ENCODE measurements around the gene TBL1X. TPM values are rescaled to one million over a fixed set of nuclear protein-coding genes. Genes with fewer than 3 reads are reported as not detected.
A peak's percentile ranks its signal among the peaks of the same experiment; 100 is the strongest.

Gene TBL1X
- total RNA-seq, 5 donors from 2014 or later (not counting 1 experiment from before 2014, with no cell fraction given): 21.0 to 50.8 (median 40.5) TPM

- no peak for ATAC-seq (replicated peaks in 1 of 4)
- DNase-seq: no peak
- Histone ChIP-seq H3K27ac (ENCODE audit: low read length) (no peak overlapping the region), H3K36me3 (ENCODE audit: control insufficient read depth in 2 of 2, extremely low read depth in 1 of 2, insufficient read depth in 1 of 2, low read length in 1 of 2) (no peaks in the 10 kb centered on the region), H3K4me3 (ENCODE audit: control insufficient read depth in 1 of 2, extremely low read depth in 1 of 2, low read length in 1 of 2) (no peak overlapping the region), H3K4me1 (ENCODE audit: control insufficient read depth in 1 of 2, extremely low read depth in 1 of 2, insufficient read depth in 2 of 2, low read length in 2 of 2) (no peaks in the 10 kb centered on the region), H3K27me3 (replicated peaks in 1 of 2; ENCODE audit: control insufficient read depth in 2 of 2, extremely low read depth in 1 of 2, insufficient read depth in 2 of 2, low read length in 1 of 2) (peaks cover 0 to 7% of the 10 kb centered on the region in 2 experiments), H3K9me3 (no peaks in the 10 kb centered on the region)
- Mint-ChIP-seq H3K27me3 (peaks cover 0 to 4% of the 10 kb centered on the region in 2 donors), H3K27ac (no peak overlapping the region), H3K4me3 (no peak overlapping the region), H3K9me3 (peaks cover 19 to 31% (median 22%) of the 10 kb centered on the region in 3 donors), H3K4me1 (no peaks in the 10 kb centered on the region), H3K36me3 (peaks cover 27% of the 10 kb centered on the region)
- ChIA-PET CTCF (no interaction called here), POLR2A (no interaction called here)
- no CpG with 5 or more reads among the region's 2 CpGs for WGBS (ENCODE audit: insufficient coverage)
Measured at GRCh38 chrX:9724711-9725110, 259.9 kb downstream of the TBL1X start.

DNA sequence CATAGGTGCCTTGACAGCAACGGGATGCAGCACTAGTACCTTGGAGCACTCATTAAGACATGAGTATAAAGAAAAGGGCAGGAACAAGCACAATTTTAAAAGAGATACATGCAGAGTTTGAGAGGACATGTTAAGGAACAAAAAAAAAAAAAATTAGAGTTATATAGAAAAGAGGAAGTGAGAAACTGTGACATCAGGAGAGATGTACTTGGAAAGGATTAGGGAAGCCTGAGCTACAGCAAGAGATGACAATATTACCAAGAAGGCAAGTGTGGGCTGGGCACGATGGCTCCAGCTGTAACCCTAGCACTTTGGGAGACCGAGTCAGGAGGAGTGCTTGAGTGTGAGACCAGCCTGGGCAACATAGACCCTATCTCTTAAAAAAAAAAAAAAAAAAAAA lies 263.4 kb downstream of the TBL1X start:
- no peak for DNase-seq
- Mint-ChIP-seq H3K4me3 (no peak overlapping the region), H3K27ac (no peak overlapping the region), H3K4me1 (no peaks in the 10 kb centered on the region), H3K27me3 (peaks cover 0 to 4% of the 10 kb centered on the region in 2 donors), H3K36me3 (peaks cover 1% of the 10 kb centered on the region), H3K9me3 (peaks cover 11 to 15% (median 14%) of the 10 kb centered on the region in 3 donors)
- Histone ChIP-seq H3K4me3 (ENCODE audit: control insufficient read depth in 1 of 2, extremely low read depth in 1 of 2, low read length in 1 of 2) (no peak overlapping the region), H3K9me3 (no peaks in the 10 kb centered on the region), H3K4me1 (ENCODE audit: control insufficient read depth in 1 of 2, extremely low read depth in 1 of 2, insufficient read depth in 2 of 2, low read length in 2 of 2) (no peaks in the 10 kb centered on the region), H3K36me3 (ENCODE audit: control insufficient read depth in 2 of 2, extremely low read depth in 1 of 2, insufficient read depth in 1 of 2, low read length in 1 of 2) (no peaks in the 10 kb centered on the region), H3K27me3 (replicated peaks in 1 of 2; ENCODE audit: control insufficient read depth in 2 of 2, extremely low read depth in 1 of 2, insufficient read depth in 2 of 2, low read length in 1 of 2) (peaks cover 0 to 7% of the 10 kb centered on the region in 2 experiments), H3K27ac (ENCODE audit: low read length) (no peak overlapping the region)
- no CpG with 5 or more reads among the region's 3 CpGs for WGBS (ENCODE audit: insufficient coverage)
- CTCF ChIA-PET: no interaction called here
- POLR2A ChIA-PET: no interaction called here
- no peak for ATAC-seq (replicated peaks in 1 of 4)

DNA sequence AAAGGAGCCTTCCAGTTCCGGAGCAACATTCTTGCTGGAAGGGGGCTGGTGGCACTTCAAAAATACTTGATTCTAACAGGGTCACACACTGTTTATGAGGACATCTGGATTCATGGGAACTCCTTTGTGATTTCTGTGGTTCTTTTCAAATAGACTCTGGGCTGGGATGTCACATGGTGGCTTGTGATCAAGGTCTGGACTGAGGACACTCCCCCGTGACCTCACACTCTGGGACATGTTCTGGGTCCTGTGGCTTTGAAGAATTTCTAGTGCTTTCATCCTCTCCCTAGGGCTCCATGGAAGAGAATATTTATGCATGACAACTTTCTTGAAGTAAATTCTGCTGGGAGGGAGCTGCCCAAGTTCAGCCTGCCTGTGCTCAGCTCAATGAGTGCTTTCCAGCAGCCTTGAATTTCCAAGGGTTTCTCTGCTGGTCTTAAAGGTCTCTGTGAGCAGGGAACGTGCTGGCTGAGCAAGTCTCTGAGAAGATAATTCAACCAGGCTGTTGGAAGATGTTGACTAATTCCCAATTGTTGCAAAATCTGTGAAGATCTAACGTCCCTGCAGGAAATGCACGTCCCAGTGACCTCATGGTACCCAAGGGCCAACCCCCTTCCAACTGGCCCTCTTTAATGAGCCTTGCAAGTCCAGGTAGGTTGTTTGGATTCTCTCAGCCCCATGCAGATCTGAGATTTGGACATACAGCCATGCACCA lies 264.5 kb downstream of the TBL1X start:
- no peaks in the 10 kb centered on the region for H3K4me1 ChIP-seq (ENCODE audit: control insufficient read depth in 1 of 2, extremely low read depth in 1 of 2, insufficient read depth in 2 of 2, low read length in 2 of 2)
- ATAC-seq (replicated peaks in 1 of 4): no peak
- no peaks in the 10 kb centered on the region for H3K36me3 ChIP-seq (ENCODE audit: control insufficient read depth in 2 of 2, extremely low read depth in 1 of 2, insufficient read depth in 1 of 2, low read length in 1 of 2)
- Mint-ChIP-seq H3K9me3 (peaks cover 10 to 15% (median 13%) of the 10 kb centered on the region in 3 donors), H3K36me3 (no peaks in the 10 kb centered on the region), H3K27me3 (peaks cover 0 to 4% of the 10 kb centered on the region in 2 donors), H3K4me1 (no peaks in the 10 kb centered on the region), H3K4me3 (no peak overlapping the region), H3K27ac (no peak overlapping the region)
- peaks cover 0 to 7% of the 10 kb centered on the region in 2 experiments for H3K27me3 ChIP-seq (replicated peaks in 1 of 2; ENCODE audit: control insufficient read depth in 2 of 2, extremely low read depth in 1 of 2, insufficient read depth in 2 of 2, low read length in 1 of 2)
- WGBS (ENCODE audit: insufficient coverage): no CpG with 5 or more reads among the region's 5 CpGs
- DNase-seq: no peak
- H3K9me3 ChIP-seq: no peaks in the 10 kb centered on the region
- POLR2A ChIA-PET: no interaction called here
- CTCF ChIA-PET: no interaction called here
- no peak overlapping the region for H3K4me3 ChIP-seq (ENCODE audit: control insufficient read depth in 1 of 2, extremely low read depth in 1 of 2, low read length in 1 of 2)
- H3K27ac ChIP-seq (ENCODE audit: low read length): no peak overlapping the region

GRCh38 chrX:9730078-9730477 lies 265.2 kb downstream of the TBL1X start:
- CTCF ChIA-PET: no interaction called here
- Mint-ChIP-seq H3K9me3 (peaks cover 9 to 15% (median 10%) of the 10 kb centered on the region in 3 donors), H3K27me3 (peaks cover 0 to 4% of the 10 kb centered on the region in 2 donors), H3K36me3 (no peaks in the 10 kb centered on the region), H3K4me3 (no peak overlapping the region), H3K27ac (no peak overlapping the region), H3K4me1 (no peaks in the 10 kb centered on the region)
- Histone ChIP-seq H3K27me3 (replicated peaks in 1 of 2; ENCODE audit: control insufficient read depth in 2 of 2, extremely low read depth in 1 of 2, insufficient read depth in 2 of 2, low read length in 1 of 2) (peaks cover 0 to 7% of the 10 kb centered on the region in 2 experiments), H3K4me1 (ENCODE audit: control insufficient read depth in 1 of 2, extremely low read depth in 1 of 2, insufficient read depth in 2 of 2, low read length in 2 of 2) (no peaks in the 10 kb centered on the region), H3K36me3 (ENCODE audit: control insufficient read depth in 2 of 2, extremely low read depth in 1 of 2, insufficient read depth in 1 of 2, low read length in 1 of 2) (no peaks in the 10 kb centered on the region), H3K9me3 (no peaks in the 10 kb centered on the region), H3K27ac (ENCODE audit: low read length) (no peak overlapping the region), H3K4me3 (ENCODE audit: control insufficient read depth in 1 of 2, extremely low read depth in 1 of 2, low read length in 1 of 2) (no peak overlapping the region)
- POLR2A ChIA-PET: no interaction called here
- WGBS (ENCODE audit: insufficient coverage): no CpG with 5 or more reads among the region's 3 CpGs
- DNase-seq: no peak
- ATAC-seq (replicated peaks in 1 of 4): no peak

DNA sequence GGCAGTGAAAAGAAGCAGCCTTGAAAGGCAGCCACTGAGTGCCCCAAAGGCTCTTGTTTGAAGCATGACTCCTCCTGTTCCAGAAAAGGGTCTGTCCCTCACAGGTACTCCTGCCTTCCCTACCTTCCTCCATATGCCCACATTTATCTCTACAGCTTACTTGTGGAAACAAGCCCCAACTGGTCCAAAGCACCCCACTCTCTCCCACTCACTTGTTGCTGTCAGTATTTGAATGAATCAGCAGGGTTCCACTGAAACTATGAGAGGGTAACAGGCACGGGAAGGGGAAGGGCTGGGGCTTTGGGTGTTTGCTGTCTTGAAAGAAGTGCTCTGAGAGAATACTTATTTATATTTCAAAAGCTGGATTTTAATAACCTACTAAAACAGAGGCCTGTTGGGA lies 265.9 kb downstream of the TBL1X start:
- H3K36me3 ChIP-seq (ENCODE audit: control insufficient read depth in 2 of 2, extremely low read depth in 1 of 2, insufficient read depth in 1 of 2, low read length in 1 of 2): no peaks in the 10 kb centered on the region
- Mint-ChIP-seq H3K4me3 (no peak overlapping the region), H3K27ac (no peak overlapping the region), H3K9me3 (peaks cover 9 to 15% (median 13%) of the 10 kb centered on the region in 3 donors), H3K36me3 (no peaks in the 10 kb centered on the region), H3K27me3 (peaks cover 0 to 4% of the 10 kb centered on the region in 2 donors), H3K4me1 (no peaks in the 10 kb centered on the region)
- no peak overlapping the region for H3K4me3 ChIP-seq (ENCODE audit: control insufficient read depth in 1 of 2, extremely low read depth in 1 of 2, low read length in 1 of 2)
- peaks cover 0 to 7% of the 10 kb centered on the region in 2 experiments for H3K27me3 ChIP-seq (replicated peaks in 1 of 2; ENCODE audit: control insufficient read depth in 2 of 2, extremely low read depth in 1 of 2, insufficient read depth in 2 of 2, low read length in 1 of 2)
- H3K4me1 ChIP-seq (ENCODE audit: control insufficient read depth in 1 of 2, extremely low read depth in 1 of 2, insufficient read depth in 2 of 2, low read length in 2 of 2): no peaks in the 10 kb centered on the region
- ATAC-seq (replicated peaks in 1 of 4) (no peak), DNase-seq (no peak)
- POLR2A ChIA-PET: no interaction called here
- no peaks in the 10 kb centered on the region for H3K9me3 ChIP-seq
- no peak overlapping the region for H3K27ac ChIP-seq (ENCODE audit: low read length)
- CTCF ChIA-PET: no interaction called here
- no CpG with 5 or more reads among the region's 1 CpG for WGBS (ENCODE audit: insufficient coverage)

DNA sequence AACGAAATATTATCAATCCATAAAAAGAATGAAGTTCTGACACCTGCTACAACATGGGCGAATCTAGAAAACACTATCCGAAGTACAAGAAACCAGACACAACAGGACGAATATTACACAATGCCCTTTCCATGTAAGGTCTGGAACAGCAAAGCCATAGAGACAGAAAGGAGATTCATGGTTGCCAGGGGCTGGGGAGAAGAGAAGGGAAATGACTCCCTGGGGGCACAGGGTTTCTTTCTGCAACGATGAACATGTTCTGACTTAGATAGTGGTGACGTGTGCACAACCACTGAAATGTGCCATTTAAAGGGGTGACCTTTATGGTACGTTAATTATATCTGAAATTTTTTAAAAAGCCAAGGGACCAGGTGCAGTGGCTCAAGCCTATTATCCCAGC lies 272.5 kb downstream of the TBL1X start:
- Mint-ChIP-seq H3K27me3 (peaks cover 0 to 9% of the 10 kb centered on the region in 2 donors), H3K36me3 (no peaks in the 10 kb centered on the region), H3K4me1 (no peaks in the 10 kb centered on the region), H3K4me3 (no peak overlapping the region), H3K27ac (peak overlapping the region in 1 of 2 donors; percentile 23), H3K9me3 (peaks cover 0 to 3% (median 0%) of the 10 kb centered on the region in 3 donors)
- ChIA-PET CTCF (no interaction called here), POLR2A (no interaction called here)
- no peaks in the 10 kb centered on the region for H3K4me1 ChIP-seq (ENCODE audit: control insufficient read depth in 1 of 2, extremely low read depth in 1 of 2, insufficient read depth in 2 of 2, low read length in 2 of 2)
- H3K36me3 ChIP-seq (ENCODE audit: control insufficient read depth in 2 of 2, extremely low read depth in 1 of 2, insufficient read depth in 1 of 2, low read length in 1 of 2): no peaks in the 10 kb centered on the region
- DNase-seq: no peak
- H3K4me3 ChIP-seq (ENCODE audit: control insufficient read depth in 1 of 2, extremely low read depth in 1 of 2, low read length in 1 of 2): no peak overlapping the region
- peaks cover 0 to 3% of the 10 kb centered on the region in 2 experiments for H3K27me3 ChIP-seq (replicated peaks in 1 of 2; ENCODE audit: control insufficient read depth in 2 of 2, extremely low read depth in 1 of 2, insufficient read depth in 2 of 2, low read length in 1 of 2)
- ATAC-seq (replicated peaks in 1 of 4): no peak
- WGBS (ENCODE audit: insufficient coverage): no CpG with 5 or more reads among the region's 7 CpGs
- H3K9me3 ChIP-seq: no peaks in the 10 kb centered on the region
- H3K27ac ChIP-seq (ENCODE audit: low read length): no peak overlapping the region

Measured in T-cell (primary cell).